ENCODE results near the gene CAB39.

CAB39 gene

DNA sequence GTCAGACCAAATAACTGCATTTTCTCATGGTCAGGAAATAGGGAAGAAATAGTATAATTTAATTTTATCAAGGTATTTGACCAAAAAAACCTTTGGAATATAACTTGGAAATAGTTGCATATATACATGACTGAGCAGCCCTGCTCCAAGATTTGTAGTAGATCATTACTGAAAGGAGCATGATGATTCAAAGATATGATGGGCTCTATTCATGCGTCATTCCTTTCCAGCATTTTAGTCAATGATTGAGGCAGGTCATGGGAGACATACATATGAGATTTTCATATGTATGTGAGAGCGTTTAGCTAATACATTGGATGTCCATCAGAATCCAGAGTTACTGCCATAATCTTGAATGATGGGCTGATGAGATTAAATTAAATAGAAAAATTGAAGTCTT is 74.5 kb downstream of the CAB39 start:
- Histone ChIP-seq H3K18ac (ENCODE audit: low read length) (no peak overlapping the region), H2BK5ac (ENCODE audit: low read length) (no peak overlapping the region), H3K36me3 (ENCODE audit: control insufficient read depth, insufficient read depth, low read length) (no peaks in the 10 kb centered on the region), H4K5ac (ENCODE audit: low read length) (no peak overlapping the region), H2BK15ac (replicated peaks; ENCODE audit: low read depth) (no peak overlapping the region), H3K27me3 (ENCODE audit: insufficient read depth, low read length, poor library complexity) (no peaks in the 10 kb centered on the region), H2AK5ac (ENCODE audit: low read length) (no peak overlapping the region), H2BK120ac (ENCODE audit: low read depth, low read length) (no peak overlapping the region), H3K23ac (ENCODE audit: low read length) (no peak overlapping the region), H3K79me2 (ENCODE audit: control insufficient read depth, insufficient read depth, low read length) (peaks cover 1% of the 10 kb centered on the region), H3K4ac (ENCODE audit: low read depth, low read length) (no peak overlapping the region), H3K4me2 (ENCODE audit: low read length) (no peak overlapping the region), H3K4me1 (ENCODE audit: control insufficient read depth, low read depth, low read length) (peaks cover 3% of the 10 kb centered on the region), H3K79me1 (ENCODE audit: low read length) (peaks cover 10% of the 10 kb centered on the region), H3K4me3 (ENCODE audit: low read length) (no peak overlapping the region), H3K56ac (ENCODE audit: low read length) (no peak overlapping the region), H4K8ac (ENCODE audit: low read depth, low read length) (no peak overlapping the region), H3K27ac (ENCODE audit: low read depth, low read length) (no peak overlapping the region), H3K9ac (ENCODE audit: low read length) (no peak overlapping the region)
- DNase-seq, result no peak
- no CpG with 5 or more reads among the region's 2 CpGs for WGBS (ENCODE audit: extremely low coverage, insufficient coverage, low lambda C conversion rate)

DNA sequence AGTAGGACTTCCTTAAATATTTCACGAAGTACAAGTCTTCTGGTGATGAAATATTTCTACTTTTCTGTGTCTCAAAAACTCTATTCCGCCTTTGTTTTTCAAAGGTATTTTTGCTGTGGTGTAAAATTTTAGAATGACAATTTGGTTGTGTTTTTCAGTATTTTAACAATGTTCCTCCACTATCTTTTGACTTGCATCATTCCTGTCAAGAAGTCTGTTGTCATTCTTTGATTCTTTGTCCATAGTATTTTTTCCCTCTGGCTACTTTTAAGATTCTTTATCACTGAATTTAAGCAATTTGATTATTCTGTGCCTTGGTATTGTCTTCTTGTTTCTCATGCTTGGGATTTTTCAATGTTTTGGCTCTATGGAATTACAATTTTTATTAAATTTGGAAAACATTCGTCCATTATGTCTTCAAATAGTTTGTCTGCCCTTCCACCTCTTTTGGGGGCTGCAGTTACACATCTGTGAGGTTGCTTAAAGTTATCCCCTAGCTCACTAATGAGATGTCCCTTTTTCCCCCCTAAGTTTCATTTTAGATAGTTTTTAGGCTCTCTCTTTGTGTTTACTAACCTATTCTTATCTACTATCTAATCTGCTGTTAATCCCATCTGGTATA is 76.0 kb downstream of the CAB39 start:
- Histone ChIP-seq H3K4ac (ENCODE audit: low read depth, low read length) (no peak overlapping the region), H3K23ac (ENCODE audit: low read length) (no peak overlapping the region), H2BK5ac (ENCODE audit: low read length) (no peak overlapping the region), H3K36me3 (ENCODE audit: control insufficient read depth, insufficient read depth, low read length) (no peaks in the 10 kb centered on the region), H3K18ac (ENCODE audit: low read length) (no peak overlapping the region), H3K4me3 (ENCODE audit: low read length) (no peak overlapping the region), H3K4me1 (ENCODE audit: control insufficient read depth, low read depth, low read length) (peaks cover 3% of the 10 kb centered on the region), H4K8ac (ENCODE audit: low read depth, low read length) (no peak overlapping the region), H2BK120ac (ENCODE audit: low read depth, low read length) (no peak overlapping the region), H4K5ac (ENCODE audit: low read length) (no peak overlapping the region), H3K27ac (ENCODE audit: low read depth, low read length) (no peak overlapping the region), H2AK5ac (ENCODE audit: low read length) (no peak overlapping the region), H3K79me2 (ENCODE audit: control insufficient read depth, insufficient read depth, low read length) (no peaks in the 10 kb centered on the region), H3K79me1 (ENCODE audit: low read length) (peaks cover 8% of the 10 kb centered on the region), H3K9ac (ENCODE audit: low read length) (no peak overlapping the region), H3K27me3 (ENCODE audit: insufficient read depth, low read length, poor library complexity) (no peaks in the 10 kb centered on the region), H3K4me2 (ENCODE audit: low read length) (no peak overlapping the region), H3K56ac (ENCODE audit: low read length) (no peak overlapping the region), H2BK15ac (replicated peaks; ENCODE audit: low read depth) (no peak overlapping the region)
- WGBS (ENCODE audit: extremely low coverage, insufficient coverage, low lambda C conversion rate), result no CpG with 5 or more reads among the region's 3 CpGs
- DNase-seq, result no peak

DNA sequence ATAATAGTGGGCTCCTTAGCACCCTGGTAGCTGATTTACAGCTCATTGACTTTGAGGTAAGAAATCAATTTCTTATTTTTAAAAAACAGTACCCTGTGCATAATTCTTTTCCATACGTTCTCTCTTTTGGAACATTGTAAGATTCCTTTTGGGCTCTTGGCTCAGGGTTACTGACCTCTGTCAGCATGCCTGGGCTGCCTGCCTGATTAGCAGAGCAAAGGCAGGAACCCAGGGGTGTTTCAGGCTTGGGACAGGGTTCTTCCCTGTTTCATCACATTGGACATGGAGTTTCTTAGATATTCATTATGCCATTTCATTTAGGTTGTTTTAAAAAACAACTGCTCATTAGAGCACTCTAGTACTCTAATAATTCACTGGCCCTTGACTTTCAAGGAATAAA is 78.3 kb downstream of the CAB39 start:
- Histone ChIP-seq H3K4me1 (ENCODE audit: control insufficient read depth, low read depth, low read length) (no peaks in the 10 kb centered on the region), H3K9ac (ENCODE audit: low read length) (no peak overlapping the region), H2BK15ac (replicated peaks; ENCODE audit: low read depth) (no peak overlapping the region), H2BK5ac (ENCODE audit: low read length) (no peak overlapping the region), H3K4me2 (ENCODE audit: low read length) (no peak overlapping the region), H3K4ac (ENCODE audit: low read depth, low read length) (no peak overlapping the region), H3K27ac (ENCODE audit: low read depth, low read length) (no peak overlapping the region), H4K5ac (ENCODE audit: low read length) (no peak overlapping the region), H3K36me3 (ENCODE audit: control insufficient read depth, insufficient read depth, low read length) (no peaks in the 10 kb centered on the region), H2AK5ac (ENCODE audit: low read length) (no peak overlapping the region), H3K18ac (ENCODE audit: low read length) (no peak overlapping the region), H3K79me2 (ENCODE audit: control insufficient read depth, insufficient read depth, low read length) (peaks cover 2% of the 10 kb centered on the region), H3K27me3 (ENCODE audit: insufficient read depth, low read length, poor library complexity) (no peaks in the 10 kb centered on the region), H3K23ac (ENCODE audit: low read length) (no peak overlapping the region), H3K79me1 (ENCODE audit: low read length) (peaks cover 6% of the 10 kb centered on the region), H4K8ac (ENCODE audit: low read depth, low read length) (no peak overlapping the region), H2BK120ac (ENCODE audit: low read depth, low read length) (no peak overlapping the region), H3K56ac (ENCODE audit: low read length) (no peak overlapping the region), H3K4me3 (ENCODE audit: low read length) (no peak overlapping the region)
- no CpG with 5 or more reads among the region's 1 CpG for WGBS (ENCODE audit: extremely low coverage, insufficient coverage, low lambda C conversion rate)
- DNase-seq, result no peak

DNA sequence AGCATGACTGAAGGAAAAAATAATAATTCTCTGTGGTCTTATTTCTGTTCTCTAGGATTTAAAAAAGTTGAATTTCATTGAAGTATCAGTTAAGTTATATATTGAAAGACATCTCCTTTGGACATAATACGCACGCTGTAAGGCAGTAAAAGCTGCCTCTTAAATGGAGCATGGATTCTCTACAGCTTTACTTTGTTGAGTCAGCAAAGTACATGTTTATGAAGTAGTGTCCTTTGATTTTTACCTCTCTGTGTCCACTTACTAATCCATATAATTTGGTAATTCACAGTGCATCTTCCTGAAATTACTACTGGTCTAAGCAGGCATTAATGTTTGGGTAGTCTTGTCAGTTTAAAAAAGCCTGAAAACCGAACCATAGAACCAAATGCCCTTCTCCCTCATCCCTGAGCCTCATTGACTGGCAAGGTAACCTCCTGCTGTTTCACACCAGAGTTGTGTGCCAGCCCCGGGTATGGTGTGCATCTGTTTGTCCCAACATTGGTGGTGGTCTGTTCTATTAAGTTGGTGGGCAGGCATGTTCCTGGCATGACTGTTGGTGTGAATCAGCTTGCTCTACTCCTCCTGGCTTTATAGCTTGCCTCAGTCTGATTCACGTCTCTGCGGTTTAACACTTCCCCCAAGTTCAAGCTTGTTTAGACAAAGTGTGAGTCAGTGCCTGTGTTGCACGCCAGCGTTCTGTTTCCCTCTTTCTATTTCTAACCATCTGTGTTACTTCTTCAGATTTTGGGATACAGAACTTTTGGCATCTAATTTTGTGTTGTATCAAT is 81.1 kb downstream of the CAB39 start:
- no CpG with 5 or more reads among the region's 8 CpGs for WGBS (ENCODE audit: extremely low coverage, insufficient coverage, low lambda C conversion rate)
- no peak overlapping the region for H3K23ac ChIP-seq (ENCODE audit: low read length)
- no peak overlapping the region for H3K9ac ChIP-seq (ENCODE audit: low read length)
- H2BK5ac ChIP-seq (ENCODE audit: low read length), result no peak overlapping the region
- H3K4me1 ChIP-seq (ENCODE audit: control insufficient read depth, low read depth, low read length), result no peaks in the 10 kb centered on the region
- H3K4me2 ChIP-seq (ENCODE audit: low read length), result no peak overlapping the region
- peaks cover 4% of the 10 kb centered on the region for H3K79me1 ChIP-seq (ENCODE audit: low read length)
- no peak for DNase-seq
- no peak overlapping the region for H3K27ac ChIP-seq (ENCODE audit: low read depth, low read length)
- no peak overlapping the region for H3K56ac ChIP-seq (ENCODE audit: low read length)
- H3K4me3 ChIP-seq (ENCODE audit: low read length), result no peak overlapping the region
- H3K27me3 ChIP-seq (ENCODE audit: insufficient read depth, low read length, poor library complexity), result no peaks in the 10 kb centered on the region
- H3K4ac ChIP-seq (ENCODE audit: low read depth, low read length), result no peak overlapping the region
- H4K8ac ChIP-seq (ENCODE audit: low read depth, low read length), result no peak overlapping the region
- H2BK15ac ChIP-seq (replicated peaks; ENCODE audit: low read depth), result no peak overlapping the region
- H2BK120ac ChIP-seq (ENCODE audit: low read depth, low read length), result no peak overlapping the region
- H4K5ac ChIP-seq (ENCODE audit: low read length), result no peak overlapping the region
- no peaks in the 10 kb centered on the region for H3K36me3 ChIP-seq (ENCODE audit: control insufficient read depth, insufficient read depth, low read length)
- H3K79me2 ChIP-seq (ENCODE audit: control insufficient read depth, insufficient read depth, low read length), result peaks cover 2% of the 10 kb centered on the region
- H3K18ac ChIP-seq (ENCODE audit: low read length), result no peak overlapping the region
- no peak overlapping the region for H2AK5ac ChIP-seq (ENCODE audit: low read length)

DNA sequence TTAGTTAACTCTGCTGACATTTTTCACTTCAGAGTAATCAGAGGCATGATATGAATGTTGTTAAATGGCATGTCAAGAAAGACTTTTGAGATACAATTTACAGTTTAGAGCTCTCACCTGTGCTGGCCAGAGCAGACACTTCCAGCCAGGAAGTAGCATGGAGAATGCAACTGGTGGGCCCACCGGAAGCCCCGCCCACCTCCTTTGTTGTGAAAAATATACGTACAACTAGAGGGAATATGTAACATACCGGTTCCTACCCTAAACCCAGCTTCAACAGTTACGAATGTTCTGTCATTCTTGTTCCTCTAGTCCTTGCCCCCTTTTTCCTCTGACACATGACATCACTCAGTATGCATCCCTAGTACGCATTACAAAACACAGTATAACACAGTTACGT is 81.9 kb downstream of the CAB39 start:
- Histone ChIP-seq H2BK120ac (ENCODE audit: low read depth, low read length) (no peak overlapping the region), H3K79me1 (ENCODE audit: low read length) (peaks cover 4% of the 10 kb centered on the region), H2AK5ac (ENCODE audit: low read length) (no peak overlapping the region), H3K23ac (ENCODE audit: low read length) (no peak overlapping the region), H3K36me3 (ENCODE audit: control insufficient read depth, insufficient read depth, low read length) (peaks cover 2% of the 10 kb centered on the region), H3K56ac (ENCODE audit: low read length) (no peak overlapping the region), H4K5ac (ENCODE audit: low read length) (no peak overlapping the region), H3K27ac (ENCODE audit: low read depth, low read length) (no peak overlapping the region), H3K4ac (ENCODE audit: low read depth, low read length) (no peak overlapping the region), H3K4me2 (ENCODE audit: low read length) (no peak overlapping the region), H3K4me3 (ENCODE audit: low read length) (no peak overlapping the region), H3K18ac (ENCODE audit: low read length) (no peak overlapping the region), H3K4me1 (ENCODE audit: control insufficient read depth, low read depth, low read length) (no peaks in the 10 kb centered on the region), H2BK5ac (ENCODE audit: low read length) (no peak overlapping the region), H4K8ac (ENCODE audit: low read depth, low read length) (no peak overlapping the region), H3K27me3 (ENCODE audit: insufficient read depth, low read length, poor library complexity) (no peaks in the 10 kb centered on the region), H3K79me2 (ENCODE audit: control insufficient read depth, insufficient read depth, low read length) (peaks cover 2% of the 10 kb centered on the region), H2BK15ac (replicated peaks; ENCODE audit: low read depth) (no peak overlapping the region), H3K9ac (ENCODE audit: low read length) (no peak overlapping the region)
- DNase-seq, result no peak
- no CpG with 5 or more reads among the region's 7 CpGs for WGBS (ENCODE audit: extremely low coverage, insufficient coverage, low lambda C conversion rate)
